Fibroblast of peridontal ligament (primary cell): Measurements from ENCODE around the gene TPD52L1.

Experiments used
- DNase-seq: peaks from one replicate; pipeline ENCODE4 v3.0.0-alpha.2; 2010; ENCODE audit errors: extremely low read depth

TPD52L1 gene

GRCh38 chr6:125304970-125305660, 151.5 kb downstream of the TPD52L1 start:
- no peak for DNase-seq

GRCh38 chr6:125306756-125307149, 153.2 kb downstream of the TPD52L1 start:
- no peak for DNase-seq

GRCh38 chr6:125307150-125307838, 153.7 kb downstream of the TPD52L1 start:
- DNase-seq = no peak

DNA sequence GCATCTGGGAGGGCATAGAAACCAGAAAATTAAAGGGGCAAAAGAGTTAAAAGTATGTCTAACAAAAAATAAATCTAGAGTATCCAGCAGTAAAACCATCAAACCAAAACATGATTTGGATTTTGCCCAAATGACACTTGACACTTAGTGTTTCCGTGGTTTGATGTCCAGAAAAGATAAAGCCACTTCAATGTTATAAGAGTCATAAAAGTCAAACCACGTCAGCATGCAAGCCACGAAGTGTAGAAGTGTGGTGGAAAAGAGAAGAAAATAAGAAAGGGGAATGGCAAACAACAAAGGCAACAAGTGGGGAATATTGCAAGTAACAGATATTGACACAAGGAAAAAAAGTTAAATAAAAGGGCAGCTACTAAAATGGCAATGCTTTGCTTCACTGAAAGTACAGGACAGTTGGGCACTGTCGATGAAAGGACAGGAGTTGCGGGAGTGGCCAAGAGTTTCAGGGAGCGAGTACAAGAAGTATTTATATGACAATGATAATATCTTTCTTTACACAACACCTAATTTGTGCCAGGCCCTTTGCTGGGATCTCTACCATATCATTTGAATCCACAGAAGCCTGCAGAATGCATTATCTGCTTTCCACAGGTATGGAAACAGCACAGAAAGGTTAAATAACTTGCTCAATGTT, 154.5 kb downstream of the TPD52L1 start:
- DNase-seq = no peak

DNA sequence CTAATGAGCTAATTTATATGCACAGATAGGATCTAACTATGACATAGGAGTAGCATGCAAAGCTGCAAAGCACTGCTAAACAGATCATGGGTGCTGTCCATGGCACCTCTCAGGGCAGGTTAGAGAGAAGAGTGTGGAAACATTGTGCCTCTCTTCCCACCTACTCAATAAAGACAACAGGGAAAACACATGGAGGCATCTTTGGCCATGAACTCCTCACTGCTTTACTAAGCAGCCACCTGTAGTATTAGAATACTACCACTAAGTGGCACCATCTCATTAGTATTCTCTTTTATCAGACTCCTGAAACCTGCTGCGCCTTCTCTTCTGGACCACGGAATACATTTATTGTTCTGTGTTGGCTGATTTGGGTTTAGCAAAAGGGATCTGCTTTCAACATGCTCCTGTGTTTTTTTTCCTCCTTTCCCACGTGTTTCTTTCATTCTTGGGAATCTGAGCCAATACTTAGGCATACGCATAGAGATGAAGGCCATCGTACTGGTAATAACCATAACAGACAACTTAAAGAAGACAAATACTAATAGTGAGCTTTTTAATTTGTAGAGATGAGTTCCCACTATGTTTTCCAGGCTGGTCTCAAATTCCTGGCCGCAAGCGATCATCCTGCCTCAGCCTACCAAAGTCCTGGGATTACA, 157.5 kb downstream of the TPD52L1 start:
- DNase-seq = peak; percentile 82

- no peak for DNase-seq
These were observed 158.9 kb downstream of the TPD52L1 start for GRCh38 chr6:125312478-125312877.

DNA sequence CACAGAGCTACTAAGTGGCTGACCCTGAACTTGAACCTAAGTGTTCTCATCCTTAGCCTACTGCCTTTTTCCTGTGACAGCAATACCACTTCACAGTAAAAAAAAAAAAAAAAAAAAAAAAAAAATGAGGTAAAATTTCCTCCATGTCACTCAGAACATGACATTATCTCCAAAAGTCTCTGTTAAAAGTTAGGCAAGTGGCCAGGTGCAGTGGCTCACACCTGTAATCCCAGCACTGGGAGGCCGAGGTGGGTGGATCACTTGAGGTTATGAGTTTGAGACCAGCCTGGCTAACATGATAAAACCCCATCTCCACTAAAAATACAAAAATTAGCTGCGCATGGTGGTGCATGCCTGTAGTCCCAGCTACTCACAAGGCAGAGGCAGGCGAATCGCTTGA, 159.4 kb downstream of the TPD52L1 start:
- DNase-seq = no peak
